Spleen (tissue), 11 donors: ENCODE results near the gene TAX1BP3. TPM values are rescaled to one million over a fixed set of nuclear protein-coding genes. Genes with fewer than 3 reads are reported as not detected.

ENCODE experiments used
- DNase-seq: peaks from one replicate; pipeline ENCODE4 v3.0.0-alpha.2; 2020
- H3K27ac ChIP-seq, 8 donors: fragments of 200-600 bp; sonication (generic) in 7 of 8; 1 replicate in 4 of 8; 2 replicates in 4 of 8; pipeline versions ENCODE4 v1.5.0 to v1.8.0; 2016 to 2021; ENCODE audit warnings: inconsistent platforms in 4 of 8, mild to moderate bottlenecking in 4 of 8, moderate library complexity in 1 of 8
- H3K27me3 ChIP-seq, 7 donors: fragments of 200-600 bp; sonication (generic) in 6 of 7; replicated peaks in 1 of 7; 1 replicate in 4 of 7; 2 replicates in 3 of 7; pipeline versions ENCODE4 v1.5.0 to v1.8.0; 2016 to 2021; ENCODE audit warnings: inconsistent platforms in 3 of 7, mild to moderate bottlenecking in 1 of 7
- H3K36me3 ChIP-seq, 6 donors: fragments of 200-600 bp; sonication (generic) in 5 of 6; 1 replicate in 4 of 6; 2 replicates in 2 of 6; pipeline versions ENCODE4 v1.5.0 to v1.8.0; 2016 to 2021; ENCODE audit warnings: inconsistent platforms in 2 of 6
- H3K4me1 ChIP-seq, 6 donors: fragments of 200-600 bp; sonication (generic) in 5 of 6; 1 replicate in 3 of 6; 2 replicates in 3 of 6; pipeline versions ENCODE4 v1.5.0 to v1.8.0; 2016 to 2021; ENCODE audit warnings: inconsistent platforms in 3 of 6
- H3K4me3 ChIP-seq, 8 donors: fragments of 200-600 bp; sonication (generic) in 7 of 8; 1 replicate in 4 of 8; 2 replicates in 4 of 8; pipeline versions ENCODE4 v1.5.0 to v1.8.0; 2016 to 2021; ENCODE audit warnings: inconsistent platforms in 4 of 8, mild to moderate bottlenecking in 4 of 8, moderate library complexity in 2 of 8
- H3K9me3 ChIP-seq, 8 donors: fragments of 200-600 bp; sonication (generic) in 7 of 8; 1 replicate in 4 of 8; 2 replicates in 4 of 8; pipeline versions ENCODE4 v1.5.0 to v1.8.0; 2016 to 2021; ENCODE audit warnings: inconsistent platforms in 4 of 8
- POLR2A ChIP-seq, 3 donors: fragments of 450-650 bp; IDR thresholded peaks; one replicate each; pipeline ENCODE4 v1.5.1; 2017; ENCODE audit warnings: antibody characterized with exemption in 3 of 3, mild to moderate bottlenecking in 1 of 3
- POLR2AphosphoS5 ChIP-seq, 3 donors: sonication (generic); formaldehyde crosslinking; IDR thresholded peaks; one replicate each; pipeline ENCODE4 v1.5.1; 2017; ENCODE audit warnings: antibody characterized with exemption in 3 of 3
- WGBS, 5 donors: extraction: QIAGEN DNeasy Blood & Tissue Kit in 3 of 5; methylation state at CpG; one replicate each; pipeline versions ENCODE4 v1.1.5 to v1.1.7; 2013 to 2018; 5-methylcytosine and 5-hydroxymethylcytosine counted together
- intact Hi-C: fragments of 100-400 bp; cut with DNase I; formaldehyde crosslinking; loops from one replicate; pipeline ENCODE4 v1.15.0; 2023; ENCODE audit warnings: low total_unique reads
- polyA plus RNA-seq, 3 donors: library from polyadenylated mRNA; stranded (reverse); fragments of 200-250 nt; gene quantifications; one replicate each; pipeline ENCODE4 v1.2.1, GENCODE V29; 2013
- total RNA-seq, 7 donors: library from RNA; depleted of rRNA in 3 of 7; stranded (reverse); fragments of >200 nt in 3 of 7; fragmentation: NEBNext Ultra II Directional in 4 of 7; extraction: Animal tissue kit (Norgen Biotek cat#: 25700) in 4 of 7; gene quantifications; one replicate each; pipeline versions ENCODE4 v1.1.0 to v1.2.1, GENCODE V29; 2016 to 2021
- TF ChIP-seq, protein P1 (sequence below), 11 experiments: fragments of 200-600 bp in 7 of 11; fragments of 450-650 bp in 4 of 11; sonication (generic) in 4 of 11; IDR thresholded peaks in 8 of 11; conservative IDR thresholded peaks in 3 of 11; 1 replicate in 7 of 11; 2 replicates in 4 of 11; pipeline versions ENCODE4 v1.4.0 to v1.8.0; 2016 to 2021; ENCODE audit warnings: antibody characterized with exemption in 11 of 11, inconsistent platforms in 4 of 11, mild to moderate bottlenecking in 1 of 11
- donor health status: healthy with polysubstance abuse.
- donor health status: DM: no; HTN: no; CAD: no; lungs with moderate emphysema.
- donor health status: DM: no; HTN: no; CAD: no.
- donor health status: Bipolar disorder and iron deficiency.
- donor health status: healthy.
- donor health status: DM: no; HTN: no; CAD: no.
- donor health status: DM: yes; HTN: yes; CAD: no.

The TAX1BP3 gene
- total and polyA plus RNA-seq, 10 donors, result 32.9 to 65.7 (median 52.6) TPM

DNA sequence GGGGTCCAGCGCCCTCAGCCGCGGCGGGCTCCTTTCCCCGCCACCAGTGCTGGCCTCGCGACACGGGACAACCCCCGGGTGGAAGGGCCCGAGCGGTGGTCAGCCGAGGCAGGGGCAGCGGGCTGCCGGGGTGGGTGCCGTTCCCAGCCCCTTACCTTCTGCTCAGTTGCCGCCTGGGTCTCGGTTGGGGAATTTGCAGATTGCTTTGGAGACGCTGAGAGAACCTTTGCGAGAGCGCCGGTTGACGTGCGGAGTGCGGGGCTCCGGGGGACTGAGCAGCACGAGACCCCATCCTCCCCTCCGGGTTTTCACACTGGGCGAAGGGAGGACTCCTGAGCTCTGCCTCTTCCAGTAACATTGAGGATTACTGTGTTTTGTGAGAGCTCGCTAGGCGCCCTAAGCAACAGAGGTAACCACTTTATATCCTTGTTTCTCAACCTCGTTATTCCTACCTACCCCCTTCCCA lies 31.4 kb downstream of the TAX1BP3 start:
- DNase-seq, result no peak
- peak overlapping the region; percentile 93 to 99 (median 98) for H3K27ac ChIP-seq
- TF ChIP-seq, protein P1, sequence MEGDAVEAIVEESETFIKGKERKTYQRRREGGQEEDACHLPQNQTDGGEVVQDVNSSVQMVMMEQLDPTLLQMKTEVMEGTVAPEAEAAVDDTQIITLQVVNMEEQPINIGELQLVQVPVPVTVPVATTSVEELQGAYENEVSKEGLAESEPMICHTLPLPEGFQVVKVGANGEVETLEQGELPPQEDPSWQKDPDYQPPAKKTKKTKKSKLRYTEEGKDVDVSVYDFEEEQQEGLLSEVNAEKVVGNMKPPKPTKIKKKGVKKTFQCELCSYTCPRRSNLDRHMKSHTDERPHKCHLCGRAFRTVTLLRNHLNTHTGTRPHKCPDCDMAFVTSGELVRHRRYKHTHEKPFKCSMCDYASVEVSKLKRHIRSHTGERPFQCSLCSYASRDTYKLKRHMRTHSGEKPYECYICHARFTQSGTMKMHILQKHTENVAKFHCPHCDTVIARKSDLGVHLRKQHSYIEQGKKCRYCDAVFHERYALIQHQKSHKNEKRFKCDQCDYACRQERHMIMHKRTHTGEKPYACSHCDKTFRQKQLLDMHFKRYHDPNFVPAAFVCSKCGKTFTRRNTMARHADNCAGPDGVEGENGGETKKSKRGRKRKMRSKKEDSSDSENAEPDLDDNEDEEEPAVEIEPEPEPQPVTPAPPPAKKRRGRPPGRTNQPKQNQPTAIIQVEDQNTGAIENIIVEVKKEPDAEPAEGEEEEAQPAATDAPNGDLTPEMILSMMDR (IDR thresholded peaks at IDR 0.05 in 8 of 11, conservative IDR thresholded peaks at IDR 0.05 in 3 of 11), result no peak
- TF ChIP-seq POLR2AphosphoS5 (IDR thresholded peaks at IDR 0.05) (no peak), POLR2A (IDR thresholded peaks at IDR 0.05) (no peak)
- peaks cover 0 to 33% (median 2%) of the 10 kb centered on the region in 6 donors for H3K36me3 ChIP-seq
- intact Hi-C loops, result no loop called here
- 2 to 4% (median 2%) methylated on average over 15 to 31 of the region's 31 CpGs for WGBS, 5 donors
- peak overlapping the region; percentile 74 to 99 (median 97) for H3K4me3 ChIP-seq
- H3K4me1 ChIP-seq, result peaks cover 6 to 57% (median 34%) of the 10 kb centered on the region in 6 donors
- no peaks in the 10 kb centered on the region for H3K9me3 ChIP-seq
- H3K27me3 ChIP-seq, result no peaks in the 10 kb centered on the region

DNA sequence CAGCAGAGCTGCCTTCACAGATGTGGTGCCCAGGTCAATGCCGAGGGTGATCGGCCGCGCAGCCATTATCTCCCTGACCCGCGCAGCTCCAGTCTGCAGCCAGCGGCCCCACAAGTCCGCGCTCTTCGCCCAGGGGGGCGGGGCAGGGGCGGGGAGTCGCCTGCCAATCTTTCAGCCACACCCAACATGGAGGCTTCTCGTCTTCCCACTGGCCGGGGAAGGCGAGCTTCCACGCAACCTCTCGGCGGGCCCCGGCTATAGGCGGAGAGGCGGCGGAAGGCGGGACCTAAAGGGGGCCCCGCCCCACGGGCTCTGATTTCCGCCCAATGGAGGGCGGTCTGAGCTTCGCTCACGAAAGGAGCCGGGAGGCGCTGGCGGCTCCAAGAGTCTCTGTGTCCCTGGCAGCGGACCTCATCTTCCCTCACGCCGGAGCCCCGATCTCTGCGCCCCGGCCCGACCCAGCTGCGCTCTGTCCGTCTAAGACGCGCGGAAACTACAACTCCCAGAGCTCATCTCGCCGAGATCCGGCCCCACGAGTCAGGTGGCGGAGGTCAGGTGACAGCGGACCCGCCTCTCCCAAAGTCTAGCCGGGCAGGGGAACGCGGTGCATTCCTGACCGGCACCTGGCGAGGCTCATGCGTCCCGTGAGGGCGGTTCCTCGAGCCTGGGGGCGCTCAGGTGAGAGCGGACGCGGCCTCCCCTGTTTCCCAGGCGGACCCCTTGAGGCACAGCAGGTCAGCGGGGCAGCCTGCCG lies 32.0 kb downstream of the TAX1BP3 start, which contains the start of the genes CTNS and SHPK:
CTNS (plus strand) TSS at position 607 of the 754 bp plus-strand sequence. CDS start 3,447 bp downstream, outside the sequence.
SHPK (minus strand) TSS at position 97 of the 754 bp plus-strand sequence; CDS start at position 66, 31 bp downstream.
- peaks cover 0 to 33% (median 2%) of the 10 kb centered on the region in 6 donors for H3K36me3 ChIP-seq
- peaks cover 6 to 57% (median 34%) of the 10 kb centered on the region in 6 donors for H3K4me1 ChIP-seq
- peak within 1 kb of the TSS; percentile 93 to 99 (median 98) for H3K27ac ChIP-seq
- TF ChIP-seq POLR2A (IDR thresholded peaks at IDR 0.05) (peak in 1 of 3 donors; percentile 13), POLR2AphosphoS5 (IDR thresholded peaks at IDR 0.05) (peak; percentile 83 to 85 (median 84))
- TF ChIP-seq, protein P1 (IDR thresholded peaks at IDR 0.05 in 8 of 11, conservative IDR thresholded peaks at IDR 0.05 in 3 of 11), result peak in 2 of 11 experiments; percentile 9 to 23
- no peaks in the 10 kb centered on the region for H3K9me3 ChIP-seq
- no peaks in the 10 kb centered on the region for H3K27me3 ChIP-seq
- intact Hi-C loops, result no loop called here
- H3K4me3 ChIP-seq, result peak within 1 kb of the TSS; percentile 74 to 99 (median 97)
- WGBS, 5 donors, result 0 to 1% (median 0%) methylated on average over 11 to 68 of the region's 68 CpGs
- DNase-seq, result peak; percentile 98

- TF ChIP-seq, protein P1 (IDR thresholded peaks at IDR 0.05 in 8 of 11, conservative IDR thresholded peaks at IDR 0.05 in 3 of 11), result no peak
- TF ChIP-seq POLR2A (IDR thresholded peaks at IDR 0.05) (no peak), POLR2AphosphoS5 (IDR thresholded peaks at IDR 0.05) (no peak)
- Histone ChIP-seq H3K4me3 (peak overlapping the region; percentile 74 to 99 (median 97)), H3K36me3 (peaks cover 0 to 31% (median 1%) of the 10 kb centered on the region in 6 donors), H3K27ac (peak overlapping the region; percentile 93 to 99 (median 98)), H3K9me3 (no peaks in the 10 kb centered on the region), H3K27me3 (no peaks in the 10 kb centered on the region), H3K4me1 (peaks cover 6 to 57% (median 32%) of the 10 kb centered on the region in 6 donors)
- intact Hi-C loops, result no loop called here
- no peak for DNase-seq
- 17 to 41% (median 22%) methylated on average over 21 to 38 of the region's 38 CpGs for WGBS, 5 donors
Observed at GRCh38 chr17:3635474-3636153, 32.8 kb downstream of the TAX1BP3 start.
